ENCODE data around the gene ST6GALNAC2.
"Not testable (repeated sequence)": the region's sequence is repeated elsewhere in the genome, so short reads cannot be mapped to it uniquely, and the experiment has no call there.

ST6GALNAC2 gene

DNA sequence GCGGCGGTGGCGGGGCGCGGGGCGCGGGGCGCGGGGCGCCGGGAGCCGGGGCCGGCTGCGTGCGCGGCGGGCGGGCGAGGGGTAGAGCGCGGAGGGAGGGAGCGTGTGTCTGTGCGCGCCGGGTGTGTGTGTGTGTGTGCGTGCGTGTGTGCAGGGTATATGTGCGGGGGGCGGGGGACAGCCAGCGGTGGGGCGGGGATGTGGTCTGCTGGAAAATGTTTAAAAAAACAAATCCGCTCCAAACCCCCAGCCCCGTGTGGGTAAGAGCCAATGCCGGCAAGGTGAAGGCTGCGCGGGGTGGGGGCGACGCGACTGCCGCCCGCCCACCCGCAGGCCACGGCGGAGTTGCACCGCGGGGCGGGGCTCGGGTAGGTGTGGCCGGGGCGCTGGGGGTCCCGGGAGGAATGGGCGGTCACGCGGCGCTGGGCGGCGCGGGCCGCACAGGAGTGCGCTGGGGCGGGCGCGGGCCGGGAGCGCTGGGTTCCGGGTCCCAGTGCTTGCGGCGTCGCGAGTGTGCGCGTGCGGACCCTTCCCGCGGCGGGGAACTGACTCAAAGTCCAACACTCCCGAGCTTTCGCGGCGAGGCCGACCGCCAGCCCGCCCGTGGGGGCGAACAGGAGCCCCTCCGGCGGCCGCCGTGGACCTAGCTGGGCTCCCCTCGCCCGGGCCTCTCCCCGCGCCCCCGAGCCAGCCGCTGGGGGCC lies 47.9 kb downstream of the ST6GALNAC2 start, which contains the start of gene CYGB:
TSS of gene CYGB (minus strand) at position 132 of the 703 bp plus-strand sequence. CDS start 167 bp downstream, outside the sequence.
- no peak for DNase-seq

GRCh38 chr17:76537288-76537577 lies 48.4 kb downstream of the ST6GALNAC2 start:
- DNase-seq: no peak

DNA sequence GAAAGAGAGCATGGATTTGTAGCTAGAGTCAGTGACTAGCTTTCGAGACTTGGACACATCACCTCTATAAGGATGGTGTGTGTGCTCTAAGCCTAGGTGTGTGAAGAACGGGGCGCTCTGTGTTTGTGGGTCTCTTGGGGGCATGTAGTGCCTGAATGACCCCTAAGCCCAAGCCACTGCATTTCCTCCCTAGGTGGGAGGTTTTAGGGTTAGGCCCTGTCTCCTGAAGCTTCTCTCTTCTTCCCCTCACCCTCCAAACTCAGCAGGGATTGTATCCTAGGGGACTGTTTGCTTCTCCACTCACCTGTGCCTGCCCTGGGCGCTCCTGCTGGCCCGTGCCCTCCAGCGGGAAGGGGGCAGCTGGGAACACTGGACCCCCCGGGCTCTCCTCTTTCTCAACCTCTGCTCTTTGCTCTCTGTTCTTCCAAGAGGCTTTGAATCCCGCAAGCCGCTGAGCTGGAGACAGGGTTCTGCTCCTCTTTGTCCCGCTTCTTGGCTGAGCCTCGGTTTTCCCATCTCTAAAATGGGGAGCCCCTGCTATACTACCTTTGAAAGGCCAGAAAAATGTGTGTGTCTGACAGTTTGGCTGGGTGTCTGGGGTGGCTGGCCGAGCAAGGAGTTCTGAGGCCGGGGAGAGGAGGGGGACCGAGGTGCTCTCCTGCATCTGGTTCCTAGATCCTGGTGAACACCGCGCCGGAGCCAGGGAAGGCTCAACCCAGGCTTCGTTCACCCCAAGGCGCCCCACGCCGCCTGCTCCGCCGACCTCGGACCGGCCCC lies 49.0 kb downstream of the ST6GALNAC2 start:
- no peak for DNase-seq

DNA sequence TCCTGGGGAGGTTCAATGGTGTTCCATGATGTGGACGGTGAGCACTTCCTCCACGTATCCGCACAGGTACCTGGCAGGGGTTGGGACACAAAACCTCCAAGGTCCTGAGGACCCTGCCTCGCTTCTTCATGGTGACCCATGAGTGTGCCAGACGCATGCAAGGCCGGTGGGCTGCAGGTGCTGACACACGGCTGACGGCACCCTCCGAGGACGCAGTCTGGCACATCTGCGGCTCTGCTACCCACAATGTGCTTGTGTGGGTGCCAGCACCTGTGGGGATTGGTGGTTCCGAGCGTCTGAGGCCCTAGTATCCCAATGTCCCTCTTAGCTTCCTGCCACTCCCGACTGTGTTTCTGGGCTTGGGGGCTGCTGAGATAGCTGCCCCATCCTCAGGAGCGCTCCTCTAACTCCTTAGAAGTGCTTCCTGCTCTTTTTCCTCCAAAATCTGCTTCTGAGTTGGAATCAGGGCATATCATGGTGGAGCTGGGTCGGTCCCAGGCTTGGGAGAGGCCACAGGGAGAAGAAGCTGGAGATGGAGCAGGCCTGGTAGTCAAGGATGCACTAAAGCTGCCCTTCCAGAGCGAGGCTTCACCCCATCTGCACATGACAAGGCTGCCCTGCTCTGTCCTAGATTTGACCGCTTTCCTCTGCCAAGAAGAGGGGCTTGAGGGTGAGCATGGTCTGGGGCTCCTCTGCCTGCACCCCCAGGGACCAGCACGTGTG lies 49.7 kb downstream of the ST6GALNAC2 start:
- DNase-seq: no peak

GRCh38 chr17:76534831-76535732 lies 50.6 kb downstream of the ST6GALNAC2 start:
- DNase-seq: no peak

DNA sequence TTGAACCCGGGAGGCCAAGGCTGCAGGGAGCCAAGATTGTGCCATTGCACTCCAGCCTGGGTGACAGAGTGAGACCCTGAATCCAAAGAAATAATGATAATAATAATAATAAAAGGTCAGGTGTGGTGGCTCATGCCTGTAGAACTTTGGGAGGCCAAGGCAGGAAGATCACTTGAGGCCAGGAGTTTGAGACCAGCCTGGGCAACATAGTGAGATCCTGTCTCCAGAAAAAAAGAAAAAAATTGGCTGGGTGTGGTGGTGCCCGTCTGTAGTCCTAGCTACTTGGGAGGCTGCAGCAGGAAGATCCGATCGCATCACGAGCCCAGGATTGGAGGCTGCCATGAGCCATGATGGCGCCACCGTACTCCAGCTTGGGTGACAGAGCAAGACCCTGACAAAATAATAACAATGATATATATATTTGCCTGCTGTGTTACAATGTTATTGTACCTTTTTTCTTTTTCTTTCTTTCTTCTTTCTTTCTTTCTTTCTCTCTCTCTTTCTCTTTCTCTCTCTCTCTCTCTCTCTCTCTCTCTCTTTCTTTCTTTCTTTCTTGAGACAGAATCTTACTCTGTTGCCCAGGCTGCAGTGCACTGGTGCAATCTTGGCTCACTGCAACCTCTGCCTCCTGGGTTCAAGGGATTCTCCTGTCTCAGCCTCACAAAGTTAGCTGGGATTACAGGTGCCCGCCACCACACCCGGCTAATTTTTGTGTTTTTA lies 51.9 kb downstream of the ST6GALNAC2 start:
- DNase-seq: not testable (repeated sequence)

DNA sequence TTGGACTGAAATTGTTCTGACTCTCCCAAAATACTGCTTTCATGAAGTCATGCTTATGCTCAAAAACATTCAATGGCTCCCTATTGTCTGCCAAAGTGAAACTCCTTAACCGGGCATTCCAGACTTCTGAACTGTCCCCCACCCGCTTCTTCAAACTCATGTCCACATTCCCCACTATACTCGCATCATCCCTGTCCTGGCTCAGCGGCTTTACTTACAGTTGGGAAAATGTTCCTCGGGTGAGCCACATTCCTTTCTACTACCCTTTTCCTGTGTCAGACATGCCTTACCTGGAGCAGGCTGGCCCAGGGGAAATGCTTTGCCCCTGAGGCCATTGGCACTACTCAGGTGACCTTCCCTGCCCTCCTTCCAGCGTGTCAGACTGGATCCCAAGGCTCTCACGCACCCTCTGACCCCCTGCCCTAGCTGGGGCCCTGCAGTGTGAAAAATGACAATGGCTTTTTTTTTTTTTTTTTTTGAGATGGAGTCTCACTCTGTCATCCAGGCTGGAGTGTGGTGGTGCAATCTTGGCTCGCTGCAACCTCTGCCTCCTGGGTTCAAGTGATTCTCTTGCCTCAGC lies 53.5 kb downstream of the ST6GALNAC2 start:
- no peak for DNase-seq

- no peak for DNase-seq
These were observed 54.1 kb downstream of the ST6GALNAC2 start for GRCh38 chr17:76531486-76532038.

DNA sequence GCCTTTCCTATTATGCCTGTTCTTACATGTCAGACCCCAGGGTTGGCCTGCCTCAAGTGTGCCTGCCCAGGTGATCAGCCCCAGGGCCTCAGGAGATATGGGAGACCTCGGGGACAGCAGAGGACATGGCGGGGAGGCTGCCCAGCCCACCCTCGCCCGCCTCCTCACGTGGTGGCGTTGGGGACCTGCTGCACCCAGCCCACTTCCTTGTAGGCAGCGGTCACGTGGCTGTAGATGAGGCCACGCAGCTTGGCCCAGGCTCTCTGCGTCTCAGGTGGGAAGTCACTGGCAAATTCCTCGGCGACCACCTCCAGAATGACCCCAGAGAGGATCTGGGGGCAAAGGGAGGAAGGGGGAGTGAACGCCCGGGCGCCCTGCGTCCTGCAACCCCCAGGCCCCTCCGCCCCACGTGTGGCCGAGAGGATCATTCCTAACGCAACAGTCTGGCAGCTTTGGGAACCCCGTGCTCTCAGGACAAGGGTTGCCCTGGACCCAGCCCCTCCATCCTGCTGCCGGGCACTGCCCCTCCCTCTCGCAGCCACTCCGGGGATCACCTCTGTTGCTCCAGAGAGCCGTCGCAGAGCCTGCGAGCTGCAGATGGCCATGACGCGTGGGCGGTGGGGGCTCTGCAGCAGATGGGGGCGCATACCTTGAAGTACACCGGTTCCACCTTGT lies 54.7 kb downstream of the ST6GALNAC2 start:
- no peak for DNase-seq

- no peak for DNase-seq
These were observed 55.5 kb downstream of the ST6GALNAC2 start for GRCh38 chr17:76530095-76530723.

DNA sequence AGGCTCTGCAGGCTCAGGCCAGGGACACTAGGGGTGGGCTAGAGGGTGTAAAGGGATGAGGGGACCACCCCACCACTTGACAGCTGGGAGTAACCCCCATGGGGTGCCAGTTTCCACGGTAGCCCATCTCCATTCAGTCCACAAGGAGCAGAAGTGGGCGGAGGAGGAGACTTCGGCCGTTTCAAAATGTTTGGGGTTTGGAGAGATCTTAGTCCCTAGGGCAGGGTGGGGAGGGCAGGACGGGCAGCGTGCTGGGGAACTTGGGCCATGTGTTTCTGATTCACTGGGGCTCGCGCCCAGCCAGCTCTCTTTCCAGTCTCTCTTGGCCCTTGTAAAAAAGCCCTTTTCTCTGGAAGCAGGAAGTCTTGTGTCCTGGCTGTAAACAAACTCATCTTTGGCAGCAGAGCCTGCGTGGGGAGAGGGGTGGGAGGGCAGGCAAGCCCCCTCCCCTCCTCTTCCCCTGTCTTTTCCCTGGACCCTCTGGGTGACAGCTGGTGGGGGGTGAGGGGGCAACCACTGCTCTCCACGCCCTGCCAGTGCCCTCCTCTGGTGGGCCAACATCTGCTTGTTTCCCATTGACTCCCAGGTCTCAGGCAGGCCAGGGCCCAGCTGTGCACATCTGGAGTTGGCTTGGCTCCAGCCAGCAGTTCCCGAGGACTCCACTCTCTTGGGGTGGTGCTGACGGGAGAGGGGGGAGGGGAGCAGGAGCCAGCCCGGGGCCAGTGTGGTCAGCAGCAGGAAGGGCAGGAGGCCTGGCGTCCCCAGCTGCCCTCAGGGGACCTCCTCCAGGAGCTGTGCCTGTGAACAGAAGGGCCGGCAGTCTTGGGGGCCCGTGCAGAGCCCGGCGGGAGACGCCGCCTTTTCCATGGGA lies 56.2 kb downstream of the ST6GALNAC2 start:
- no peak for DNase-seq

DNA sequence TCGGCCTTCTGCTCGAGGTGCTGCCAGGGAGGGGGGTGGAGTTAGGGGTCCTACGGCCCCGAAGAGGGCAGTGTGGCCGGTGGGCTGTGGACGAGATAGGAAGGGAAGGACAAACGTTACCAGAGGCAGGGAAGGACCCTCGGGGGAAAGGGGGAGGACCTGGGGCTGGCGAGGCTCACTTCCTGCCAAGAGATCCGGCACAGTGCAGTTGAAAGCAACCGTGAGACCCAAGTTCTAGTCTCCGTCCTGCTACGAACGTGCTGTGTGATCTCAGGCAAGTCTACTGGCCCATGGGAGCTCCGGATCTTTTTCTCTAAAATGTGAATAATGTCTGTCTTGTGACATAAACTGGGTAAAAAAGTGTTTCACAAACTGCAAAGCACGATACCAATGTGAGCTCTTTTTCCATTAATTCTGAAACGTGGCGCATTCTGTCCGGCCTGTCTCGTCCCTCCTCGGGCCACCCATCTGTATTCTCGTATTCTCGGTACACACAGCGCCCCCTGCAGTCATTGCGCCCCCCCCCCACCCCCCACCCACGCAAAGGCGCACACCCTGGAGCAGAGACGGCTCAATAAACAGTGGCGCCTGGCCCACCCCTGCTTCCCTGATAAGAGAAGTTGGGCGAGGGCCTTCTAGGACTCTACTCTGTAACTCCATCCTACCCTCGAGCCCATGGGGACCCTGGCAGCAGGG lies 57.0 kb downstream of the ST6GALNAC2 start:
- no peak for DNase-seq

DNA sequence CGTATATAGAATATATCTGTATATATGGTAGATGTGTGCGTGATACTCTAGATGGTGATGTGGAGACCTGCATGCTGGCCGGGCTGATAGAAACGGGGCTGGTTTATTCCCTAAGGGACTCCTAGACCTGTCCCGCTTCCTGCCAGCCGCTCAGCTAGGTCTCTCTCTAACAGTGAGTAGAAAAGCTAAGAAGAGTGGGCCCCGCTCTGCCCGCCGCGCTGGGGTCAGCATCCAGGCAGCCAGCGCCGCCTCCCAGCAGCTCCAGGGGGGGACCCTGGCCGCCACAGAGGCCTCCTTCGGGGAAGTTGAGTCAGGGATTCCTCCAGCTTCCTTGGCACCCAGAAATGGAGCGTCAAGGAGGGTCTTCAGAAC lies 57.5 kb downstream of the ST6GALNAC2 start:
- DNase-seq: no peak

DNA sequence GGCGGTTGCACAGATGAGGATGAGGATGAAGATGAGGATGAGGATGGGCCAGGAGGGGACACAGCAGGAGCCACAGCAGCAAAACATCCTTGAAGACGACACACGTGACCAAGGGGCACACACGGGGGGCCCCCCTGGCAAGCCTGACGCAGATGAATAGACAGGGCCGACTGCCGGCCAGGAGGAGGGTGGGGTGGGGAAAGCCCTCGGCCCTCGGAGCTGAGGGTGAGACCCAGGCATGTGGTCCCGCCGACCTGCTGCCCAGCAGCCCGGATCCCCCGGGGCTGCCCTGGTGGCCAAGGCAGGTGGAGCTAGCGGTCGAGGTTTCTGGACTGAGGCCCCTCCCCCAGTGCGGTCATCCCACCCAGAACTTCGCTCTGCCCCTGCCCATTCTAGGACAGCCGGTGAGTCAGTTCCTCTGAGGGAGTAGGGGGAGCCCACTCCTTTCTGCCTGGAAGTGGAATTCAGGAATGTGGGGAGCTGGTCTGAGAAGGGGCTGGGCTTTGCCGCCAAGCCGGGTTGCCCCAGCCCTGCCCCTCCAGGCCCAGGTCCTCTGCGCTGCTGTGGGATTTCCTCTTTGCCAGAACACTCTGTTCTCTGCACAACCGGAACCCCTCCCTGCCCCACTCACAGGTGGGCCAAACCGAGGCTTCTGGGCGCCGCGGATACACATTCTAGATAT lies 58.1 kb downstream of the ST6GALNAC2 start:
- no peak for DNase-seq

- DNase-seq: not testable (repeated sequence)
These were observed 58.6 kb downstream of the ST6GALNAC2 start for GRCh38 chr17:76527016-76527415.

GRCh38 chr17:76525513-76525833 lies 60.2 kb downstream of the ST6GALNAC2 start:
- DNase-seq: not testable (repeated sequence)

- DNase-seq: no peak
These were observed 60.8 kb downstream of the ST6GALNAC2 start for GRCh38 chr17:76524598-76525512.
